ENCODE results near the gene METTL13. TPM values are rescaled to one million over a fixed set of nuclear protein-coding genes. Genes with fewer than 3 reads are reported as not detected.

Gene METTL13
- 32.9 and 39.8 TPM in 2 replicates for total RNA-seq (ENCODE audit: low replicate concordance)
- long read RNA-seq, transcript METTL13-201 (8 exons, 3,327 nt): major isoform, 38 of 65 reads
- long read RNA-seq, partial matches to known transcripts: 13 of 65 reads
- long read RNA-seq, other reads (novel, unspliced or antisense): 10 of 65 reads

- peaks cover 5% of the 10 kb centered on the region for H3K27me3 Mint-ChIP-seq
- H3K9me3 Mint-ChIP-seq: no peaks in the 10 kb centered on the region
- peak within 1 kb of the TSS; percentile 98 for H3K27ac Mint-ChIP-seq
- TF ChIP-seq, protein P1, sequence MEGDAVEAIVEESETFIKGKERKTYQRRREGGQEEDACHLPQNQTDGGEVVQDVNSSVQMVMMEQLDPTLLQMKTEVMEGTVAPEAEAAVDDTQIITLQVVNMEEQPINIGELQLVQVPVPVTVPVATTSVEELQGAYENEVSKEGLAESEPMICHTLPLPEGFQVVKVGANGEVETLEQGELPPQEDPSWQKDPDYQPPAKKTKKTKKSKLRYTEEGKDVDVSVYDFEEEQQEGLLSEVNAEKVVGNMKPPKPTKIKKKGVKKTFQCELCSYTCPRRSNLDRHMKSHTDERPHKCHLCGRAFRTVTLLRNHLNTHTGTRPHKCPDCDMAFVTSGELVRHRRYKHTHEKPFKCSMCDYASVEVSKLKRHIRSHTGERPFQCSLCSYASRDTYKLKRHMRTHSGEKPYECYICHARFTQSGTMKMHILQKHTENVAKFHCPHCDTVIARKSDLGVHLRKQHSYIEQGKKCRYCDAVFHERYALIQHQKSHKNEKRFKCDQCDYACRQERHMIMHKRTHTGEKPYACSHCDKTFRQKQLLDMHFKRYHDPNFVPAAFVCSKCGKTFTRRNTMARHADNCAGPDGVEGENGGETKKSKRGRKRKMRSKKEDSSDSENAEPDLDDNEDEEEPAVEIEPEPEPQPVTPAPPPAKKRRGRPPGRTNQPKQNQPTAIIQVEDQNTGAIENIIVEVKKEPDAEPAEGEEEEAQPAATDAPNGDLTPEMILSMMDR (conservative IDR thresholded peaks at IDR 0.05): no peak
- DNase-seq (ENCODE audit: extremely low spot score, unreplicated experiment): peak; percentile 99
- peaks cover 30% of the 10 kb centered on the region for H3K4me1 Mint-ChIP-seq (ENCODE audit: unreplicated experiment)
- H3K36me3 Mint-ChIP-seq: peaks cover 15% of the 10 kb centered on the region
- H3K4me3 Mint-ChIP-seq: peak within 1 kb of the TSS; percentile 99
Observed at GRCh38 chr1:171781176-171781875, at the start of gene METTL13. Gene METTL13 (plus strand): TSS chr1:171781660. CDS start chr1:171781968, 308 bp downstream.

DNA sequence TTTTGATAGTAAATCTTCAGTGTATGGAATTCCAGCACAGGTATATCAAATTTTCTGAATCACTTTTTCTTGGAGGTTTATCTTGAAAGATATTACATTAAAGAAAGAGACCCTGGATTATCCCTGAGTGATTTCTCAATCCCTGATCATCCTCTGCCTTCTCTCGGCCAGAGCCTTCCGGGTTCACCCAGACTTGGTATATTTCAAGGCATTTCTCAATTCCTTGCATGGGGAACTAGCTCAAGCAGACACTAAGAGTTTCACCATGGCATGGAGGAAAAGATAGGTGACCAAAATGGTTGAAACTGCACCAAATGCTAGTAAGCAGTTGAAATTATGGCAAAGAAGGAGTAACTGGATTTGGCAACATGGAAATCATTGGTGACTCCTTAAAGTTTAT lies 45.3 kb upstream of the METTL13 start:
- Mint-ChIP-seq H3K27ac (no peak overlapping the region), H3K4me3 (no peak overlapping the region), H3K36me3 (peaks cover 8% of the 10 kb centered on the region), H3K4me1 (ENCODE audit: unreplicated experiment) (peaks cover 15% of the 10 kb centered on the region), H3K9me3 (no peaks in the 10 kb centered on the region), H3K27me3 (no peaks in the 10 kb centered on the region)
- DNase-seq (ENCODE audit: extremely low spot score, unreplicated experiment): no peak
- TF ChIP-seq, protein P1 (conservative IDR thresholded peaks at IDR 0.05): no peak

DNA sequence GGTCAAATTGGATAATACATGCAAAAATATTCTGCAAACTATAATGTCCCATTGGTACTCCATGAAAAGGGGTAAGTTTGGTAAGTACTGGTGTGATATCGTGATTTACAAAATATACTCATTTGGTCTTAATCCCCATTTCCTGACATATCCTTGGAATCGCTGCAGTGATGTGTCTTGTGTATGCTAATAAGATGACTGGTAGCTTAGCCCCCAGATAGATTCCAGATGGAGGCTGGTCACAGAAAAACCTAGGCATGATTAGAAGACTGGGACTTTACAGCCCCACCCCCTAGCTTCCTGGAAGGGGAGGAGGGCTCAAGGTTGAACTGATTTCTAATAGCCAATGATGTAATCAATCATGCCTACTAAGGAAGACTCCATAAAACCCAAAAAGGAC lies 42.5 kb upstream of the METTL13 start:
- Mint-ChIP-seq H3K27me3 (no peaks in the 10 kb centered on the region), H3K36me3 (peaks cover 6% of the 10 kb centered on the region), H3K27ac (no peak overlapping the region), H3K4me3 (no peak overlapping the region), H3K9me3 (no peaks in the 10 kb centered on the region), H3K4me1 (ENCODE audit: unreplicated experiment) (peaks cover 35% of the 10 kb centered on the region)
- TF ChIP-seq, protein P1 (conservative IDR thresholded peaks at IDR 0.05): no peak
- no peak for DNase-seq (ENCODE audit: extremely low spot score, unreplicated experiment)

- Mint-ChIP-seq H3K4me3 (peak overlapping the region; percentile 100), H3K36me3 (peaks cover 6% of the 10 kb centered on the region), H3K27ac (no peak overlapping the region), H3K9me3 (no peaks in the 10 kb centered on the region), H3K4me1 (ENCODE audit: unreplicated experiment) (peaks cover 39% of the 10 kb centered on the region), H3K27me3 (no peaks in the 10 kb centered on the region)
- TF ChIP-seq, protein P1 (conservative IDR thresholded peaks at IDR 0.05): no peak
- no peak for DNase-seq (ENCODE audit: extremely low spot score, unreplicated experiment)
Observed at GRCh38 chr1:171739656-171740055, 41.8 kb upstream of the METTL13 start.

DNA sequence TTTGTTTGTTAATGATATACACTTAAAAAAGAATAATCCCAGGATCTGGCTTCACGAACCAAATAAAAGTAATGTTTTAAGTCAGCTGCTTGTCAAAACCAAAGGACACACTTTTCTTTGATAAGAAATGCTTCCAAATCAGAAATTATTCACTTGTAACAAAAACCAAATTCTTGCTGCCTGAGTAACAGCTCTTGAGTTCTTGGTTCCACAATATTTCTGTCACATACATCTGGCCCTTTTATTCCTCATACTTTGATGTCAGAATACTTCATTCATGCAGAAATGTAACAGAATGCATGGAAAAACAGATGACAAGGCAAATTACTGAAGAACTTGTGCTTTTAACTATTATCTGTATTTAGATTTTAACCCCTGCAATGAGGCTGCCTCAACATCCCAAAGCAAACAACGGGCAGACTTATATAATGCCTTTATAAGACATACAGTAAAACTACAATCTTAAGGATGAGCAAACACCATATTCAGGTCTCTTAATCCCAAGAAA lies 41.0 kb upstream of the METTL13 start:
- Mint-ChIP-seq H3K4me1 (ENCODE audit: unreplicated experiment) (peaks cover 39% of the 10 kb centered on the region), H3K4me3 (peak overlapping the region; percentile 100), H3K27ac (no peak overlapping the region), H3K9me3 (no peaks in the 10 kb centered on the region), H3K27me3 (no peaks in the 10 kb centered on the region), H3K36me3 (peaks cover 6% of the 10 kb centered on the region)
- no peak for DNase-seq (ENCODE audit: extremely low spot score, unreplicated experiment)
- TF ChIP-seq, protein P1 (conservative IDR thresholded peaks at IDR 0.05): no peak

Data from type B pancreatic cell (in vitro differentiated cells).